Raji (cell line): ENCODE data around the gene TMEFF1.

Experiments used
- POLR2A ChIP-seq: IDR thresholded peaks from 2 replicates; pipeline ENCODE4 v1.6.1; 2011; ENCODE audit warnings: low read depth, low read length, control low read depth; ENCODE audit not compliant: insufficient read depth

TMEFF1 gene, protein sequence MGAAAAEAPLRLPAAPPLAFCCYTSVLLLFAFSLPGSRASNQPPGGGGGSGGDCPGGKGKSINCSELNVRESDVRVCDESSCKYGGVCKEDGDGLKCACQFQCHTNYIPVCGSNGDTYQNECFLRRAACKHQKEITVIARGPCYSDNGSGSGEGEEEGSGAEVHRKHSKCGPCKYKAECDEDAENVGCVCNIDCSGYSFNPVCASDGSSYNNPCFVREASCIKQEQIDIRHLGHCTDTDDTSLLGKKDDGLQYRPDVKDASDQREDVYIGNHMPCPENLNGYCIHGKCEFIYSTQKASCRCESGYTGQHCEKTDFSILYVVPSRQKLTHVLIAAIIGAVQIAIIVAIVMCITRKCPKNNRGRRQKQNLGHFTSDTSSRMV

DNA sequence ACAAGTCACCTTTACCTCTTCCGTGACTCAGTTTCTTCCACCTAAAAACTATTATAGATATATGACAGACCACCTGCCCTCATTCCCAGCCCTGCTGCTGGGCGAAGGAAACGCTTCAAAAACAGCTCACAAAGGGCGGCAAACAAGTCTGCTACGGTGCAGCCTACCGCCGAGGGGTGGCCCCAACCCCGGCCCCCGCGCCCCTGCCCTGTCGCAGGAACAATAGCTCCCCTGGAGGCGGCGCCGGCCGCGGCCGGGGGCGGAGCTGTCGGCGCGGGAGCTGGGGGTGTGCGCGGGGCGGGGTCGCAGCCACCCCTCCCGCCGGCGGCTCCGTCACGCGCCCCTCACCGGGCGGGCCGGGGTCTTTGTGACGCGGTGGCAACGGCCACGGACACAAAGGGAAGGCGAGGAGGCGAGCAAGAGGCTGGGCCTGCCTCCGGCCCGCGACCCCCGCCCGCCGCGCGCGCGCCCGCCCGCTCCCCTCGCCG lies at the start of gene TMEFF1:
Gene TMEFF1, plus strand, starts transcription at position 362 of the 488 bp plus-strand sequence. CDS start 396 bp downstream, outside the sequence.
- TF ChIP-seq POLR2A = peak; percentile 51

- TF ChIP-seq POLR2A = no peak
Observed at GRCh38 chr9:100425758-100426157, 47.2 kb upstream of the TMEFF1 start.

GRCh38 chr9:100426189-100426529 lies 46.8 kb upstream of the TMEFF1 start:
- no peak for TF ChIP-seq POLR2A

- peak; percentile 49; the same call in 1 of the 2 replicates for TF ChIP-seq POLR2A
Observed at GRCh38 chr9:100426530-100427365, 46.2 kb upstream of the TMEFF1 start, which contains the start of gene MSANTD3. MSANTD3 (plus strand) TSS chr9:100427143; CDS start chr9:100441939, 14,796 bp downstream.

DNA sequence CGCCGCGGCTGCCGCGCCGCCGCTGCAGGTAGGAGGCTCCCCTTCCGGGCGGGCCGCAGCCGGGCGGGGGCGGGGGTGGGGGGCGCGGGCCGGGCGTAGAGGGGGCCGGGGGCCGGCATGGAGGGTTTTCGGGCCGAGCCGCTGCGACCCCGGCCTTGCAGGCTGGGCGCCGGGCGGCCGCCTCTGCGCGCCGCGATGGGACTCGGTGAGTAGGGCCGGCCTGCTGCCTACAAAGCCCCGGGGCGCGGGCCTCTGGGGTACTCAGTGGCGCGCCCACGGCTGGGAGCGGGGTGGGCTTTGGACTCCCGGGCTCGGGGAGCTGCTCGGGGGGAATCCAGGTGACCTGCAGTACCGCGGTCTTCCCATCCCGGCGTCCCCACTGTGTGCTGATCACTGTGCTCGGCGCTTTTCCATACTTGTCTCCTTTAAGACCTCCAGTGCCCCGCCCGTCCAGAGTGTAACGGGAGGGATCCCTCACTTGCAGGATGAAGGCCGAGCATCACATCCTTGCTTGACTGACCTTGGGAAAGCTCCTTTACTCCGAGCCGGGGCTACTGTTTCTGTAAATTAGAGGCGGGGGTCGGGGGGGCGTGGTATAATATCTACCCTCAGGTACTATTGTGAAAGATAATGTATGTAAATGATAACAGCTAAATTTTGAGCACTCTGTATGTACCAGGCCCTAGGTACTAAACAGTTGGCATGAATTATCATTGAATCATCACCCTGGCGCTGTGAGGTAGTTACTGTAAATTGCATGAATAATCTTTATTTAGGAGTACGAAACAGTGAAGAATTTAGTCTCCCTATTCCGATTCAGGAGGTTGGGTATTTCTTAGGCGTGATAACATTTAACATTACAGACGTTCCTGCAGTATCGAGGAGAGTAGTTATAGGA lies 45.3 kb upstream of the TMEFF1 start:
- TF ChIP-seq POLR2A = no peak

DNA sequence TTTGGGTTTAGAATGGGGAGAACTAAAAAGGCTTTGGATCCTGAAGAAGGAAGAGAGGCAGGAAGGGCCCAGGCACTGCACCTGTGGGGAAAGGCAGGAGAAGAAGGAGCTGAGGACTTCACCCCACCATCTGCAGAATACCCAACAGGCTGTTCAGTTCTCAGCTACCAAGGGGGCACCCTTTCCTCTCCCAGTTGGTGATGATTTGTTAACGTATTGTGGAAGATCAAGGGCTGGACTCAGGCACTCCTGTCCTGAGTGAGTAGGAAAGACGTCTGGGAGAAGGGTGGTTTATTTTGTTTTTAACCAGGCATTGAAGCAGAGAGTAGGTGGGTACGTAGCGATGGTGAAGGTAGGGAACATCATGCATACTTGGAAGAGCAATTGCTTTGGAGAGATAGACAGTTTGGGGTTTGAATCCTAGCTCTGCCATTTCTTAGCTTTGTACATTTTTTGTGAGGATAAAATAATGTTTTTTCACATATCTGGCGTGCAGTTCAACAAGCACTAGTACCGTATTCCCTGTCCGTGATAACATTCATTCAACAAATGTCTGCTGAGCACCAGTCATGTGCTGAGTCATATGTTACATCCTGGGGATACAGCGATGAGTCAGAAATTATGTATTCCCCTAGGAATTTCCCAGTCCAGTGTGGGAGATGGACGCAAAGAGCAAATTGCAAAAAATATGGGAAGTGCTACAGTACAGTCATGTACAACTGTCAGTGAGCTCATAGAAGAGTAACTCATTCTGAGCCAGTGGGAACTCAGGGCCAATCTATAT lies 43.9 kb upstream of the TMEFF1 start:
- no peak for TF ChIP-seq POLR2A

- no peak for TF ChIP-seq POLR2A
Observed at GRCh38 chr9:100430286-100430940, 42.5 kb upstream of the TMEFF1 start.

DNA sequence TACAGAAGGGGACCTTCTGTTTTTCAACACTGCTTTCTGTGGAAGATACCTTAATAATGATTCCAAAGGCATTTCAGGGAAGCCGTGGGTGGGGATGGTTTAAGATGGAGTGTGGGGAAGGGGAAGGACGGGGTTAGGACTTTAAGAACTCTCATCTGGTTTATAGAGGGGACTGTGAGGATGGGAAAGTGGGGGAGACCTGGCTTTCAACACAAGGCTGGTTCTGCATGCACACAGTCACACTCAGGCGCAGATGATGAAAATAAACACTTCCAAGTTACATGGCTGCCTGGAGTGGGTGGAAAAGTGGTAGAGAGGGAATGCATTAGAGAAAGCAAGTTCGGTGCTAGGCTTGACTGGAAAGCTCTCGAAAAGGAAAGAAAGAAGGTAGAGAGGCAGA lies 41.1 kb upstream of the TMEFF1 start:
- no peak for TF ChIP-seq POLR2A

DNA sequence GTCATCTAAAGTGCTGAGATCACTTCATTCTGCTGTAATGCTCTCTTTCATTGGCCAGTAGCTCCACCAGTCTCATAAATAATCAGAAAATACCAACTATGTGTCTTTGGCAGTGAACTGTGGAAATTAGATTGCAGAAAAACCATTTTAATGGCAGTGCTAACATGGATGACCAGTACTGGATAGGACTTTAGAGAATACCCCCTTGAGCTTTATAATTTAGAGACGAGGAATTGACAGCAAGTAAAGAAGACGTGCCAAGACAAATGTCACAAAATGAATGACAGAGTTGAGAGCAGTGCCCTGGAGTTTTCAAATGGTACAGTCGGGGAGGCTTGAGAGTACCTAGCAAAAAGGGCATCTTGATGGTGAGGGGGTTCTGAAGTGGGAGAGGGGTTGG lies 40.2 kb upstream of the TMEFF1 start:
- TF ChIP-seq POLR2A = no peak

- TF ChIP-seq POLR2A = no peak
Observed at GRCh38 chr9:100436571-100436970, 36.4 kb upstream of the TMEFF1 start.

- no peak for TF ChIP-seq POLR2A
Observed at GRCh38 chr9:100437860-100438805, 34.8 kb upstream of the TMEFF1 start.

DNA sequence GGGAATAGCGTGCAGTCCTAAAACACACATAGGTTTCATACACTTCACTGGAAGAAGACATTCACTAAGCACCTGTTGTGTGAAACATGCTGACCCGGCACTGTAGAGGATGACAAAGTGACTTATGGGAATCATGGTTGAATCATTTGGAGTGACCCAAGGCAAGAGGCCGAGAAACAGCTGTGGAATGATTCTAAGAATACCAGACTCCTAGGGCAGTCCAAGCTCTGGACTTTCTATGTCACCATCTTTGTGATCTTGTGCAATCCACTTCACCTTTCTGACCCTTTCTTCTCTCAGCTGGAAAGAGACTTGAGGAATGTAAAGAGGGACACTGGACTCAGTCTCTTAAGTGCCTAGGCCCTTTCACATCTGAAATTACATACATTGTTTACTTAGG lies 32.9 kb upstream of the TMEFF1 start:
- TF ChIP-seq POLR2A = no peak
